Activated CD4-positive, alpha-beta T cell treated with anti-CD3 and anti-CD28 coated beads, Interleukin-2, amount 10 ng/mL, durations not matched to agents 24 days and 14 days (primary cell): ENCODE measurements around the gene GREB1L. TPM values are rescaled to one million over a fixed set of nuclear protein-coding genes. Genes with fewer than 3 reads are reported as not detected.
"Not testable (repeated sequence)": the region's sequence is repeated elsewhere in the genome, so short reads cannot be mapped to it uniquely, and the experiment has no call there.

Experiments used
- DNase-seq: peaks from one replicate; pipeline ENCODE4 v3.0.0; 2022
- H3K27ac Mint-ChIP-seq: one replicate; pipeline ENCODE4 v1.8.0; 2022; ENCODE audit warnings: mild to moderate bottlenecking, mixed read lengths
- H3K27me3 Mint-ChIP-seq: one replicate; pipeline ENCODE4 v1.8.0; 2022; ENCODE audit warnings: mixed read lengths
- H3K36me3 Mint-ChIP-seq: one replicate; pipeline ENCODE4 v1.8.0; 2022; ENCODE audit warnings: low read depth, mild to moderate bottlenecking, mixed read lengths
- H3K4me1 Mint-ChIP-seq: one replicate; pipeline ENCODE4 v1.8.0; 2021; ENCODE audit warnings: mixed read lengths
- H3K4me3 Mint-ChIP-seq: one replicate; pipeline ENCODE4 v1.8.0; 2022; ENCODE audit warnings: mild to moderate bottlenecking, moderate library complexity, mixed read lengths
- H3K9me3 Mint-ChIP-seq: one replicate; pipeline ENCODE4 v1.8.0; 2021; ENCODE audit warnings: mixed read lengths
- intact Hi-C: fragments of 100-400 bp; cut with micrococcal nuclease; formaldehyde crosslinking; loops from one replicate; pipeline ENCODE4 v1.15.1; 2023
- total RNA-seq: library from RNA; stranded (reverse); gene quantifications from 2 replicates; pipeline ENCODE4 v1.2.3, GENCODE V29; 2022

GREB1L gene
- not detected in 2 replicates for total RNA-seq

- H3K36me3 Mint-ChIP-seq, result peaks cover 1% of the 10 kb centered on the region
- intact Hi-C loops, result loop anchor here (5.0 kb wide), 1 partner anchor 925 kb away; the partner anchor contains the start of gene GATA6
Observed at GRCh38 chr18:21242141-21242779, at the start of gene GREB1L. Gene GREB1L, plus strand, starts transcription at chr18:21242232. Its CDS starts 141,287 bp downstream, at chr18:21383519.

GRCh38 chr18:21192308-21192624, 49.8 kb upstream of the GREB1L start:
- H3K4me1 Mint-ChIP-seq, result no peaks in the 10 kb centered on the region
- no peak overlapping the region for H3K4me3 Mint-ChIP-seq
- H3K27me3 Mint-ChIP-seq, result peaks cover 10% of the 10 kb centered on the region
- no peak overlapping the region for H3K27ac Mint-ChIP-seq
- H3K9me3 Mint-ChIP-seq, result no peaks in the 10 kb centered on the region
- intact Hi-C loops, result no loop called here
- no peaks in the 10 kb centered on the region for H3K36me3 Mint-ChIP-seq
- DNase-seq, result no peak

More at GRCh38 chr18:21242141-21242779, at the start of gene GREB1L:
- Mint-ChIP-seq H3K9me3 (no peaks in the 10 kb centered on the region), H3K4me3 (peak within 1 kb of the TSS; percentile 19), H3K4me1 (no peaks in the 10 kb centered on the region), H3K27ac (no peak within 1 kb of the TSS), H3K27me3 (peaks cover 59% of the 10 kb centered on the region)
- peak; percentile 66 for DNase-seq

- no peaks in the 10 kb centered on the region for H3K4me1 Mint-ChIP-seq
- intact Hi-C loops, result loop anchor here (1.0 kb wide), 1 partner anchor 761 kb away; no protein-coding TSS in a partner anchor
- H3K9me3 Mint-ChIP-seq, result no peaks in the 10 kb centered on the region
- no peak overlapping the region for H3K27ac Mint-ChIP-seq
- peaks cover 12% of the 10 kb centered on the region for H3K27me3 Mint-ChIP-seq
- no peaks in the 10 kb centered on the region for H3K36me3 Mint-ChIP-seq
- H3K4me3 Mint-ChIP-seq, result no peak overlapping the region
- DNase-seq, result no peak
Observed at GRCh38 chr18:21194871-21195771, 46.9 kb upstream of the GREB1L start.

- H3K9me3 Mint-ChIP-seq, result no peaks in the 10 kb centered on the region
- intact Hi-C loops, result no loop called here
- peaks cover 12% of the 10 kb centered on the region for H3K27me3 Mint-ChIP-seq
Observed at GRCh38 chr18:21196426-21196825, 45.6 kb upstream of the GREB1L start.

GRCh38 chr18:21203126-21203525, 38.9 kb upstream of the GREB1L start:
- intact Hi-C loops, result no loop called here
- no peaks in the 10 kb centered on the region for H3K4me1 Mint-ChIP-seq

More at GRCh38 chr18:21196426-21196825, 45.6 kb upstream of the GREB1L start:
- Mint-ChIP-seq H3K27ac (no peak overlapping the region), H3K4me1 (no peaks in the 10 kb centered on the region), H3K36me3 (no peaks in the 10 kb centered on the region), H3K4me3 (no peak overlapping the region)
- DNase-seq, result no peak

GRCh38 chr18:21203542-21204241, 38.3 kb upstream of the GREB1L start:
- Mint-ChIP-seq H3K27ac (no peak overlapping the region), H3K4me1 (no peaks in the 10 kb centered on the region)

More at GRCh38 chr18:21203126-21203525, 38.9 kb upstream of the GREB1L start:
- no peaks in the 10 kb centered on the region for H3K27me3 Mint-ChIP-seq
- no peaks in the 10 kb centered on the region for H3K9me3 Mint-ChIP-seq
- no peak overlapping the region for H3K27ac Mint-ChIP-seq
- no peak for DNase-seq
- H3K36me3 Mint-ChIP-seq, result no peaks in the 10 kb centered on the region
- H3K4me3 Mint-ChIP-seq, result no peak overlapping the region

GRCh38 chr18:21205695-21206094, 36.3 kb upstream of the GREB1L start:
- H3K4me3 Mint-ChIP-seq, result no peak overlapping the region
- intact Hi-C loops, result no loop called here
- H3K27ac Mint-ChIP-seq, result no peak overlapping the region
- no peaks in the 10 kb centered on the region for H3K9me3 Mint-ChIP-seq
- H3K36me3 Mint-ChIP-seq, result no peaks in the 10 kb centered on the region
- H3K27me3 Mint-ChIP-seq, result no peaks in the 10 kb centered on the region
- H3K4me1 Mint-ChIP-seq, result no peaks in the 10 kb centered on the region
- no peak for DNase-seq

More at GRCh38 chr18:21203542-21204241, 38.3 kb upstream of the GREB1L start:
- Mint-ChIP-seq H3K4me3 (no peak overlapping the region), H3K36me3 (no peaks in the 10 kb centered on the region), H3K27me3 (no peaks in the 10 kb centered on the region), H3K9me3 (no peaks in the 10 kb centered on the region)
- intact Hi-C loops, result no loop called here
- no peak for DNase-seq

- H3K27ac Mint-ChIP-seq, result no peak overlapping the region
- no peaks in the 10 kb centered on the region for H3K36me3 Mint-ChIP-seq
- H3K9me3 Mint-ChIP-seq, result no peaks in the 10 kb centered on the region
- DNase-seq, result no peak
- intact Hi-C loops, result no loop called here
- no peaks in the 10 kb centered on the region for H3K4me1 Mint-ChIP-seq
- H3K4me3 Mint-ChIP-seq, result no peak overlapping the region
- H3K27me3 Mint-ChIP-seq, result no peaks in the 10 kb centered on the region
Observed at GRCh38 chr18:21210278-21210677, 31.8 kb upstream of the GREB1L start.

GRCh38 chr18:21210784-21211183, 31.2 kb upstream of the GREB1L start:
- H3K36me3 Mint-ChIP-seq, result no peaks in the 10 kb centered on the region
- no peak overlapping the region for H3K27ac Mint-ChIP-seq
- DNase-seq, result no peak
- no peaks in the 10 kb centered on the region for H3K27me3 Mint-ChIP-seq
- no peaks in the 10 kb centered on the region for H3K4me1 Mint-ChIP-seq
- no peak overlapping the region for H3K4me3 Mint-ChIP-seq
- intact Hi-C loops, result no loop called here
- H3K9me3 Mint-ChIP-seq, result no peaks in the 10 kb centered on the region

GRCh38 chr18:21214409-21214808, 27.6 kb upstream of the GREB1L start:
- intact Hi-C loops, H3K4me3 Mint-ChIP-seq, DNase-seq, H3K36me3 Mint-ChIP-seq, H3K27ac Mint-ChIP-seq, H3K27me3 Mint-ChIP-seq, H3K4me1 Mint-ChIP-seq, H3K9me3 Mint-ChIP-seq: not testable (repeated sequence)

- Mint-ChIP-seq H3K4me3 (no peak overlapping the region), H3K9me3 (no peaks in the 10 kb centered on the region), H3K36me3 (no peaks in the 10 kb centered on the region), H3K27me3 (no peaks in the 10 kb centered on the region), H3K27ac (no peak overlapping the region), H3K4me1 (no peaks in the 10 kb centered on the region)
- intact Hi-C loops, result no loop called here
- DNase-seq, result no peak
Observed at GRCh38 chr18:21215490-21215889, 26.5 kb upstream of the GREB1L start.

GRCh38 chr18:21218862-21219261, 23.2 kb upstream of the GREB1L start:
- H3K36me3 Mint-ChIP-seq, result no peaks in the 10 kb centered on the region
- no peak for DNase-seq
- intact Hi-C loops, result no loop called here
- H3K4me3 Mint-ChIP-seq, result no peak overlapping the region
- H3K4me1 Mint-ChIP-seq, result no peaks in the 10 kb centered on the region
- peaks cover 2% of the 10 kb centered on the region for H3K27me3 Mint-ChIP-seq
- no peak overlapping the region for H3K27ac Mint-ChIP-seq
- H3K9me3 Mint-ChIP-seq, result no peaks in the 10 kb centered on the region

- Mint-ChIP-seq H3K27ac (no peak overlapping the region), H3K27me3 (no peaks in the 10 kb centered on the region), H3K36me3 (no peaks in the 10 kb centered on the region), H3K4me3 (no peak overlapping the region), H3K4me1 (no peaks in the 10 kb centered on the region), H3K9me3 (no peaks in the 10 kb centered on the region)
- intact Hi-C loops, result no loop called here
- DNase-seq, result no peak
Observed at GRCh38 chr18:21230436-21230835, 11.6 kb upstream of the GREB1L start.
